SK-N-SH treated with all-trans-retinoic acid at 6 μM for 48 hours (cell line): ENCODE data around the gene BMP10.

Source experiments
- CSRNP3 ChIP-seq: fragments of 250-450 bp; sonication (Bioruptor Pico); IDR thresholded peaks from 2 replicates; pipeline ENCODE4 v1.5.1; 2021; ENCODE audit warnings: mild to moderate bottlenecking, moderate library complexity

Gene BMP10

GRCh38 chr2:68817306-68817705 lies 53.9 kb downstream of the BMP10 start (continued):
- TF ChIP-seq CSRNP3: no peak
